ENCODE results near the gene TMPRSS12. TPM values are rescaled to one million over a fixed set of nuclear protein-coding genes. Genes with fewer than 3 reads are reported as not detected.
A peak's percentile ranks its signal among the peaks of the same experiment; 100 is the strongest.

TMPRSS12 gene
- total RNA-seq, 1 donor from 2014 or later, result not detected

GRCh38 chr12:50923361-50924130, 80.8 kb downstream of the TMPRSS12 start:
- no peaks in the 10 kb centered on the region for H3K36me3 ChIP-seq (ENCODE audit: control insufficient read depth, insufficient read depth, low read length)
- TF ChIP-seq CTCF (IDR thresholded peaks at IDR 0.05; ENCODE audit: insufficient read depth, low read length, severe bottlenecking), result no peak
- DNase-seq (ENCODE audit: low read depth) (no peak), FAIRE-seq (no peak)
- no peak overlapping the region for H3K4me3 ChIP-seq (ENCODE audit: low read depth, low read length)
- no peaks in the 10 kb centered on the region for H3K27me3 ChIP-seq (ENCODE audit: control insufficient read depth, insufficient read depth, low read length)

DNA sequence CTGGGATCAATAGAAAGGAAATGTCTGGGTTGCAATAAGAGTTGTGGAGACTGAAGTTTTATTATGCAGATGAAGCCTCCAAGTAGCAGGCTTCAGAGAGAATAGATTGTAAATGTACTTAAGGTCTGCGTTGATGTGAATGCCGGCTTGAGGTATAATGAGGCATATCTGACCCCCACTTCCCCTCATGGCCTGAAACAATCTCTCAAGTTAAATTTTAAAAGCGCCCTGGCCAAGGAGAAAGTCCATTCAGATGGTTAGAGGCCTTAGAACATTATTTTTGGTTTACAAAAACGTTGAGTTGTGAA, 81.4 kb downstream of the TMPRSS12 start:
- no peak for TF ChIP-seq CTCF (IDR thresholded peaks at IDR 0.05; ENCODE audit: insufficient read depth, low read length, severe bottlenecking)
- H3K4me3 ChIP-seq (ENCODE audit: low read depth, low read length), result no peak overlapping the region
- FAIRE-seq, result no peak
- no peaks in the 10 kb centered on the region for H3K27me3 ChIP-seq (ENCODE audit: control insufficient read depth, insufficient read depth, low read length)
- H3K36me3 ChIP-seq (ENCODE audit: control insufficient read depth, insufficient read depth, low read length), result no peaks in the 10 kb centered on the region
- DNase-seq (ENCODE audit: low read depth), result no peak

DNA sequence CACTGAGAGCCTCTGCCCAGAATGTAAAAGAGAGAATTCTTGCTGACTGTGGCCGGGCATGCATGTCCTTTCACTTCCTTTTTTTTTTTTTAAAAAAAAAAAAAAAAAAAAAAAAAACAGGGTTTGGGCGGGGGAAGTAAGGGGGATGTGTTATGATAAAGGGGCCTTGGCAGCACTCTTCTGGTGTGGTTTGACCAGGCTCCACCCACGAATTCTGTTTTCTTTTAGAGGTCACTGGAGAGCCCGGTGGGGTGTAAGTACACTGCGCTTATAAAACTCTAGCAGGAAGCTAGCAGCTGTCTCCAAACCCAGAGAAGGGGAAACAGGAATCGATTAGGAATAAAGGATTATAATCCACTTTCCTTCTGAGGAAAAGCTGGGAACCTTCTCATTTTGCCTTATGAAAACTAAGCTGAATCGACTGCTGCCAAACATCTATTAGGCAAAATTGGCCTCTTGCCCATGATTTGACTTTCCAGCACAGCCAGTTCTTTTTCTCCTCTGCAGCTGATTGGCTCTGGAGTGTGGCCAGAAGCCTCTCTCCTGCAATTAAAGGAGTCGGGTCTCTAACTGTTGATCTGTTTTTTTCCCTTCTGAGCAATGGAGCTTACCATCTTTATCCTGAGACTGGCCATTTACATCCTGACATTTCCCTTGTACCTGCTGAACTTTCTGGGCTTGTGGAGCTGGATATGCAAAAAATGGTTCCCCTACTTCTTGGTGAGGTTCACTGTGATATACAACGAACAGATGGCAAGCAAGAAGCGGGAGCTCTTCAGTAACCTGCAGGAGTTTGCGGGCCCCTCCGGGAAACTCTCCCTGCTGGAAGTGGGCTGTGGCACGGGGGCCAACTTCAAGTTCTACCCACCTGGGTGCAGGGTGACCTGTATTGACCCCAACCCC, 82.0 kb downstream of the TMPRSS12 start:
- H3K4me3 ChIP-seq (ENCODE audit: low read depth, low read length), result peak overlapping the region; percentile 27
- TF ChIP-seq CTCF (IDR thresholded peaks at IDR 0.05; ENCODE audit: insufficient read depth, low read length, severe bottlenecking), result no peak
- H3K36me3 ChIP-seq (ENCODE audit: control insufficient read depth, insufficient read depth, low read length), result no peaks in the 10 kb centered on the region
- H3K27me3 ChIP-seq (ENCODE audit: control insufficient read depth, insufficient read depth, low read length), result no peaks in the 10 kb centered on the region
- DNase-seq (ENCODE audit: low read depth), result peak; percentile 76
- FAIRE-seq, result no peak

DNA sequence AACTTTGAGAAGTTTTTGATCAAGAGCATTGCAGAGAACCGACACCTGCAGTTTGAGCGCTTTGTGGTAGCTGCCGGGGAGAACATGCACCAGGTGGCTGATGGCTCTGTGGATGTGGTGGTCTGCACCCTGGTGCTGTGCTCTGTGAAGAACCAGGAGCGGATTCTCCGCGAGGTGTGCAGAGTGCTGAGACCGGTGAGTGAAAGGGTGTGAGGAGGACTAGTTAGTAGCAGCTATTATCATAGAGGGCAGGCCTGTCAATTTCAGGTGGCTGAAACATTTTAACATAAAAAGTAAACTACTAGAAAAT, 82.6 kb downstream of the TMPRSS12 start:
- Histone ChIP-seq H3K4me3 (ENCODE audit: low read depth, low read length) (peak overlapping the region; percentile 27), H3K36me3 (ENCODE audit: control insufficient read depth, insufficient read depth, low read length) (no peaks in the 10 kb centered on the region), H3K27me3 (ENCODE audit: control insufficient read depth, insufficient read depth, low read length) (no peaks in the 10 kb centered on the region)
- TF ChIP-seq CTCF (IDR thresholded peaks at IDR 0.05; ENCODE audit: insufficient read depth, low read length, severe bottlenecking), result no peak
- FAIRE-seq, result no peak
- DNase-seq (ENCODE audit: low read depth), result no peak

DNA sequence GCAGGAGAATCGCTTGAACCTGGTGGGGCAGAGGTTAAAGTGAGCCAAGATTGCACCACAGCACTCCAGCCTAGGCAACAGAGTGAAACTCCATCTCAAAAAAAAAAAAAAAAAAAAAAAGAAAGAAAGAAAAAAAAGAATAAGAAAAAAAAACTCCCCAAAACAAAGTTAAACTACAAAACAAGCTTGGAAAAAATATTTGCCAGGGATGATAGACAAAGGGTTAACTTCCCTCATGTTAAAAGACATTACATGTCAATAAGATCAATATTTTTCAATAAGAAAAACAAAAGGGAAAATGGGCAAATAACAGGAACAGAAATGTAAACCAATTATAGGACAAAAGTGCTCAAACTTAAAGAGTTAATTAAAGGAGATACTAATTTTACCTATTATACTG, 83.2 kb downstream of the TMPRSS12 start:
- no peak for TF ChIP-seq CTCF (IDR thresholded peaks at IDR 0.05; ENCODE audit: insufficient read depth, low read length, severe bottlenecking)
- H3K27me3 ChIP-seq (ENCODE audit: control insufficient read depth, insufficient read depth, low read length), result no peaks in the 10 kb centered on the region
- no peak overlapping the region for H3K4me3 ChIP-seq (ENCODE audit: low read depth, low read length)
- no peak for DNase-seq (ENCODE audit: low read depth)
- FAIRE-seq, result no peak
- H3K36me3 ChIP-seq (ENCODE audit: control insufficient read depth, insufficient read depth, low read length), result no peaks in the 10 kb centered on the region
